GM23248 (cell line): ENCODE measurements around the gene BCAR3. TPM values are rescaled to one million over a fixed set of nuclear protein-coding genes. Genes with fewer than 3 reads are reported as not detected.
A peak's percentile ranks its signal among the peaks of the same experiment; 100 is the strongest.

ENCODE experiments used
- DNase-seq: peaks from one replicate; pipeline ENCODE4 v3.0.0-alpha.2; 2015
- H2AFZ ChIP-seq: fragments of 200-600 bp; sonication (generic); 2 replicates; pipeline ENCODE4 v1.6.1; 2016; ENCODE audit warnings: antibody characterized with exemption
- H3F3A ChIP-seq: fragments of 200-600 bp; sonication (generic); 2 replicates; pipeline ENCODE4 v1.6.1; 2016; ENCODE audit warnings: mild to moderate bottlenecking, antibody characterized with exemption, mixed run types; ENCODE audit not compliant: insufficient read depth
- H3K27ac ChIP-seq: fragments of 200-600 bp; sonication (generic); 2 replicates; pipeline ENCODE4 v1.5.1; 2016; ENCODE audit warnings: mild to moderate bottlenecking
- H3K27me3 ChIP-seq: fragments of 200-600 bp; sonication (generic); replicated peaks from 2 replicates; pipeline ENCODE4 v1.6.1; 2016; ENCODE audit warnings: mild to moderate bottlenecking; ENCODE audit not compliant: insufficient read depth
- H3K36me3 ChIP-seq: fragments of 200-600 bp; sonication (generic); 2 replicates; pipeline ENCODE4 v1.6.1; 2016; ENCODE audit warnings: low read depth, mild to moderate bottlenecking
- H3K4me1 ChIP-seq: fragments of 200-600 bp; sonication (generic); 2 replicates; pipeline ENCODE4 v1.6.1; 2016; ENCODE audit warnings: mild to moderate bottlenecking; ENCODE audit not compliant: insufficient read depth
- H3K4me2 ChIP-seq: fragments of 200-600 bp; sonication (generic); one replicate; pipeline ENCODE4 v1.6.1; 2016; ENCODE audit warnings: mild to moderate bottlenecking; ENCODE audit not compliant: unreplicated experiment
- H3K4me3 ChIP-seq: fragments of 200-600 bp; sonication (generic); 2 replicates; pipeline ENCODE4 v1.5.1; 2016; ENCODE audit warnings: mild to moderate bottlenecking
- H3K79me2 ChIP-seq: fragments of 200-600 bp; sonication (generic); 2 replicates; pipeline ENCODE4 v1.6.1; 2016; ENCODE audit warnings: mild to moderate bottlenecking; ENCODE audit not compliant: insufficient read depth
- H3K9ac ChIP-seq: fragments of 200-600 bp; sonication (generic); 2 replicates; pipeline ENCODE4 v1.6.1; 2016; ENCODE audit warnings: mild to moderate bottlenecking
- H3K9me2 ChIP-seq: fragments of 200-600 bp; sonication (generic); 2 replicates; pipeline ENCODE4 v1.6.1; 2016; ENCODE audit warnings: mixed run types, mild to moderate bottlenecking, moderate library complexity; ENCODE audit not compliant: insufficient read depth
- H3K9me3 ChIP-seq: fragments of 200-600 bp; sonication (generic); one replicate; pipeline ENCODE4 v1.6.1; 2017; ENCODE audit warnings: low read depth
- H4K20me1 ChIP-seq: fragments of 200-600 bp; sonication (generic); 2 replicates; pipeline ENCODE4 v1.6.0; 2016; ENCODE audit not compliant: insufficient read depth
- EZH2 ChIP-seq: fragments of 200-600 bp; sonication (generic); IDR thresholded peaks from 2 replicates; pipeline ENCODE4 v1.6.1; 2018; ENCODE audit warnings: antibody characterized with exemption, mild to moderate bottlenecking; ENCODE audit not compliant: insufficient read depth, poor library complexity, severe bottlenecking
- EZH2phosphoT487 ChIP-seq: fragments of 200-600 bp; sonication (generic); IDR thresholded peaks from 2 replicates; pipeline ENCODE4 v1.6.1; 2018; ENCODE audit warnings: antibody characterized with exemption, moderate library complexity, mild to moderate bottlenecking, low read depth; ENCODE audit not compliant: insufficient read depth
- WGBS, 2 experiments: methylation state at CpG; one replicate each; pipeline ENCODE4 v1.1.6; 2015 to 2017; ENCODE audit warnings: low lambda C conversion rate in 2 of 2, low coverage in 1 of 2; ENCODE audit errors: missing lambda C conversion rate in 2 of 2; 5-methylcytosine and 5-hydroxymethylcytosine counted together
- in situ Hi-C: fragments of 300-500 bp; cut with MboI; formaldehyde crosslinking; loops from 2 replicates; pipeline ENCODE4 v1.15.0; 2020
- polyA plus RNA-seq: library from polyadenylated mRNA; unstranded; fragments of >200 nt; fragmentation: Nextera tagmentation; extraction: Ambion mirVana; gene quantifications from 2 replicates; pipeline ENCODE4 v1.2.1, GENCODE V29; 2016
- total RNA-seq: library from RNA; depleted of rRNA; stranded (reverse); fragments of >200 nt; shearing (Covaris generic); gene quantifications from 2 replicates; pipeline ENCODE4 v1.2.3, GENCODE V29; 2014

Gene BCAR3
- total and polyA plus RNA-seq, 2 experiments from 2014 or later = 65.1 to 83.2 TPM

DNA sequence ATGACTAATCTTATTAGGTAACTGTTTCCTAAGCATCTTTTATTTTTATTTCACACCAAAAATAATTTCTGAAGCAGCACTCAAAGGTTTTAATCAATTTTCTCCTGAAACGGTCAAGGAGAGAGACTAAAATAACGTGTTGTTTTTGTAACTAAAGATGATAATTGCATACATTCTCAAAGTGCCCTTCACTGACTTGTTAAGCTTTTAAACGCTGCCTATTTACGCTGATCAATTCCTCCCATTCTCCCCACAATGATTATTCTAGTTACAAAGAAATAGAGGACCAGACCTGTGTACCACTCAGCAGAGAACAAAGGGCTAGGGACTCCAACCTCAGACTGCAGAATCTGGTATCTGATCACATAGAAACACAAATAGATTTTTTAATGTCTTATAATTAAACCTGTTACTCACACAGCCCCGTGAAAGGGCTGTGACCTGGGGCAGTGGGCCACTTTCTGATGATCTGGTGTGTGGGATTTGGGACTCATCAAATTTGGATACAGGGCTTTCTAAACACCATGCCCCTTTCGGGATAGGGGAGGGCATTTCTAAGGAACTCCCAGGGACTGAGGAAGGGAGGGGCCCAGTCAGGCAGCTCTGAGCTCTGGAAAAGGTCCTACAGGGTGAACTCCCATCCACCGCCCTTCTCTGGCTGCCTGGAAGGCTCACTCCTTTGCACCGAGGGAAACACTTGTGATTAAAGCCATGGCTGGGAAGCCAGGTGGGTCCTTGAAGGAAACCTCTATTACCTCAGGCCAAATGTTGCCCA, 65.2 kb downstream of the BCAR3 start:
- no peaks in the 10 kb centered on the region for H3K9me3 ChIP-seq
- H3K79me2 ChIP-seq = peaks cover 88% of the 10 kb centered on the region
- peaks cover 88% of the 10 kb centered on the region for H3K4me1 ChIP-seq
- H3K9me2 ChIP-seq = no peaks in the 10 kb centered on the region
- TF ChIP-seq EZH2phosphoT487 (no peak), EZH2 (no peak)
- peak overlapping the region; percentile 21 for H3K4me3 ChIP-seq
- H3K36me3 ChIP-seq = peaks cover 13% of the 10 kb centered on the region
- H4K20me1 ChIP-seq = no peaks in the 10 kb centered on the region
- H3K27me3 ChIP-seq = no peaks in the 10 kb centered on the region
- 45 to 49% methylated on average over 8 of the region's 8 CpGs for whole genome bisulfite sequencing, 2 experiments
- H2AFZ ChIP-seq = no peak overlapping the region
- in situ Hi-C loops = no loop called here
- peak overlapping the region; percentile 83 for H3K9ac ChIP-seq
- H3K4me2 ChIP-seq = peak overlapping the region; percentile 75
- peak overlapping the region; percentile 99 for H3K27ac ChIP-seq
- H3F3A ChIP-seq = peaks cover 94% of the 10 kb centered on the region
- peak; percentile 60 for DNase-seq

- Histone ChIP-seq H3K27ac (peak overlapping the region; percentile 99), H3K27me3 (no peaks in the 10 kb centered on the region), H3K4me1 (peaks cover 86% of the 10 kb centered on the region), H2AFZ (no peak overlapping the region), H3K36me3 (peaks cover 10% of the 10 kb centered on the region; the same call in 1 of the 2 replicates), H3K9ac (peak overlapping the region; percentile 83), H3K79me2 (peaks cover 88% of the 10 kb centered on the region), H3K9me2 (no peaks in the 10 kb centered on the region), H3F3A (peaks cover 94% of the 10 kb centered on the region), H3K9me3 (no peaks in the 10 kb centered on the region), H4K20me1 (no peaks in the 10 kb centered on the region), H3K4me3 (peak overlapping the region; percentile 21), H3K4me2 (peak overlapping the region; percentile 75)
- TF ChIP-seq EZH2phosphoT487 = 0 out of 2 replicates have a peak, but pooled peaks have one; percentile 45
- no peak for TF ChIP-seq EZH2
- WGBS, 2 experiments = 25 to 30% methylated on average over 10 of the region's 10 CpGs
- in situ Hi-C loops = no loop called here
- peak; percentile 85 for DNase-seq
Observed at GRCh38 chr1:93615582-93616150, 66.0 kb downstream of the BCAR3 start.

DNA sequence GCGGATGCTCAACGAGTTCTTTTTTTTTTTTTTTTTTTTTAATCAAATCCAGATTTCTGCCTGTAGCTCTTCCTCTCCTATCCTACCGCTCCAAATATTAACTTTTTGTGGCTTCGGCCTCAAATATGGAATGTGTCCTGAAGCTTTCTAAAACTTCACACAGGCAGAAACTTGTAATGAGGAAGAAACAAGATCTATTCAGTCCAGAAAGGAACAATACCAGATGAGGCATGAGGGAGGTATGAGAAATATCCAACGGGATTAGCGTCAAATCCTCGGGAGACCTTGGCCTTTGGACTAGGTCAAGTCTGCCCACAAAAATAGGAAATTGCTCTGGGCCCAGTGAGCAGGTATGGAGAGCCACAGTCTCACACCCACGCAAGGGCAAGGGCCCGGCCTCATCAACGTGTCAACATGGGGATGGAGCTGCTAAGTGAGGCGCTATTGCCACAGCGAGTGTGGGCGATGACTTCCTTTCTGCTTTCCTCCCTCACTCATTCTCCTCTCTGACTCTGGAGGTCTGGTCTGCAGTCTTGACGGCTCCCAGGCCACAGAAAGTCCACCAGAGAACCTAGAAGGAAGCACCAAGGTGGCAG, 66.6 kb downstream of the BCAR3 start:
- H3K9me2 ChIP-seq = no peaks in the 10 kb centered on the region
- H2AFZ ChIP-seq = no peak overlapping the region
- peak; percentile 89 for DNase-seq
- peaks cover 10% of the 10 kb centered on the region; the same call in 1 of the 2 replicates for H3K36me3 ChIP-seq
- H4K20me1 ChIP-seq = no peaks in the 10 kb centered on the region
- peak overlapping the region; percentile 75 for H3K4me2 ChIP-seq
- no peaks in the 10 kb centered on the region for H3K9me3 ChIP-seq
- H3K4me1 ChIP-seq = peaks cover 81% of the 10 kb centered on the region
- 9 to 13% methylated on average over 14 of the region's 14 CpGs for WGBS, 2 experiments
- in situ Hi-C loops = no loop called here
- TF ChIP-seq EZH2 (no peak), EZH2phosphoT487 (no peak)
- H3K79me2 ChIP-seq = peaks cover 88% of the 10 kb centered on the region
- peaks cover 90% of the 10 kb centered on the region for H3F3A ChIP-seq
- peak overlapping the region; percentile 64 for H3K4me3 ChIP-seq
- no peaks in the 10 kb centered on the region for H3K27me3 ChIP-seq
- H3K9ac ChIP-seq = peak overlapping the region; percentile 83
- peak overlapping the region; percentile 99 for H3K27ac ChIP-seq

DNA sequence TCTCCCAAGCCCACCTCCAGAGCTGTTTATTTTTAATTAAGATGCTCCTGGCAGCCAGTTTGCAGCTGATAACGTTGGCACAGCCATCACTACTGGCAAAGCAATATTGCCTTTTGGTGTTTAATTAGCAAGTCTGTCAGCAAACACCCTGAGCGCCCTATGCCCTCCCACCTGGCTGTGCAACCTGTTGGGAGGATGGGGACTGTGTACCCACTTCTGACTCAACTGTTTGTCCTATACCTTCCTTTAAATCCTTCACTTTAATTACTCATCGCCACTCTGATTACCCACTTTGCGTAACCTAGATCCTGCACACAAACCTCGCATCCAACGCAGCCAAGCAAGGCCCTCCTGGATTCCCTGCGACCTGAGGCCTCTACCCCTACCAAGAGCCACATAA, 67.1 kb downstream of the BCAR3 start:
- peaks cover 85% of the 10 kb centered on the region for H3F3A ChIP-seq
- no peak for DNase-seq
- no peaks in the 10 kb centered on the region for H3K9me2 ChIP-seq
- H3K4me2 ChIP-seq = peak overlapping the region; percentile 75
- H3K9ac ChIP-seq = peak overlapping the region; percentile 83
- H3K27me3 ChIP-seq = no peaks in the 10 kb centered on the region
- H2AFZ ChIP-seq = no peak overlapping the region
- H3K79me2 ChIP-seq = peaks cover 88% of the 10 kb centered on the region
- TF ChIP-seq EZH2 (no peak), EZH2phosphoT487 (no peak)
- H4K20me1 ChIP-seq = no peaks in the 10 kb centered on the region
- peaks cover 10% of the 10 kb centered on the region; the same call in 1 of the 2 replicates for H3K36me3 ChIP-seq
- peak overlapping the region; percentile 99 for H3K27ac ChIP-seq
- in situ Hi-C loops = no loop called here
- H3K4me1 ChIP-seq = peaks cover 81% of the 10 kb centered on the region
- peak overlapping the region; percentile 64; the same call in 1 of the 2 replicates for H3K4me3 ChIP-seq
- 59 to 62% methylated on average over 7 of the region's 7 CpGs for WGBS, 2 experiments
- no peaks in the 10 kb centered on the region for H3K9me3 ChIP-seq
